Pancreas (tissue), 10 donors: Measurements from ENCODE around the gene LY6G6C. TPM values are rescaled to one million over a fixed set of nuclear protein-coding genes. Genes with fewer than 3 reads are reported as not detected.

Source experiments
- ATAC-seq, 4 donors: fragments of 200-7000 bp; cut with Tn5 transposase; one replicate each; pipeline versions ENCODE4 v1.8.0 to v1.9.1; 2020; ENCODE audit warnings: mild to moderate bottlenecking in 4 of 4, moderate library complexity in 4 of 4
- DNase-seq, 6 donors: peaks; one replicate each; pipeline ENCODE4 v3.0.0-alpha.2; 2020
- FAIRE-seq: peaks from 2 replicates; lab custom pipeline; 2012; peaks lifted over from hg19 to GRCh38; lab: Jason Lieb, UNC
- H3K27ac ChIP-seq, 4 donors: fragments of 200-600 bp; sonication (generic); 1 replicate in 3 of 4; 2 replicates in 1 of 4; pipeline versions ENCODE4 v1.5.0 to v1.8.0; 2020
- H3K27me3 ChIP-seq, 4 donors: fragments of 200-600 bp; one replicate each; pipeline ENCODE4 v1.8.0; 2021
- H3K36me3 ChIP-seq, 3 donors: fragments of 200-600 bp; sonication (generic) in 1 of 3; one replicate each; pipeline versions ENCODE4 v1.5.0 to v1.8.0; 2020 to 2021
- H3K4me1 ChIP-seq, 3 donors: fragments of 200-600 bp; one replicate each; pipeline ENCODE4 v1.8.0; 2021
- H3K4me3 ChIP-seq, 4 donors: fragments of 200-600 bp; sonication (generic) in 2 of 4; one replicate each; pipeline versions ENCODE4 v1.5.0 to v1.8.0; 2020 to 2021
- H3K9me3 ChIP-seq, 4 donors: fragments of 200-600 bp; one replicate each; pipeline ENCODE4 v1.8.0; 2021
- CTCF ChIP-seq, 4 donors: fragments of 200-600 bp; sonication (generic) in 3 of 4; IDR thresholded peaks; one replicate each; pipeline versions ENCODE4 v1.5.0 to v1.8.0; 2021; ENCODE audit warnings: antibody characterized with exemption in 4 of 4
- WGBS, 2 donors: extraction: QIAGEN DNeasy Blood & Tissue Kit; methylation state at CpG; one replicate each; pipeline ENCODE4 v1.1.7; 2013; 5-methylcytosine and 5-hydroxymethylcytosine counted together
- intact Hi-C, 3 donors: fragments of 100-400 bp; cut with DNase I; formaldehyde crosslinking; loops; one replicate each; pipeline versions ENCODE4 v1.11.1 to v1.14.2; 2022
- polyA plus RNA-seq, 2 donors: library from polyadenylated mRNA; stranded (reverse); fragments of 200-250 nt; gene quantifications; one replicate each; pipeline ENCODE4 v1.2.3, GENCODE V29; 2013
- total RNA-seq, 6 donors: library from RNA; stranded (reverse); fragmentation: NEBNext Ultra II Directional in 4 of 6; extraction: Animal tissue kit (Norgen Biotek cat#: 25700) in 4 of 6; gene quantifications; one replicate each; pipeline versions ENCODE4 v1.2.1 to v1.2.4, GENCODE V29; 2021 to 2023
- donor health status: healthy with polysubstance abuse.
- donor health status: DM: no; HTN: no; CAD: no; lungs with moderate emphysema.
- donor health status: DM: no; HTN: no; CAD: no.
- donor health status: control.
- donor health status: control.
- donor health status: Bipolar disorder and iron deficiency.
- donor health status: DM: yes; HTN: yes; CAD: no.
- donor health status: DM: no; HTN: no; CAD: no.
- donor health status: DM: no; HTN: no; CAD: no.
- donor health status: DM: yes; HTN: yes; CAD: no.

LY6G6C gene
- total and polyA plus RNA-seq, 8 donors, result not detected

- DNase-seq (peak in 1 of 6 donors; percentile 22), ATAC-seq (no peak), FAIRE-seq (no peak)
- H3K36me3 ChIP-seq, result no peaks in the 10 kb centered on the region
- no peaks in the 10 kb centered on the region for H3K4me1 ChIP-seq
- no peaks in the 10 kb centered on the region for H3K9me3 ChIP-seq
- H3K27ac ChIP-seq, result no peak overlapping the region
- intact Hi-C loops, result loop anchor here in 1 of 3 donors (5.0 kb wide), 1 partner anchor 85 kb away; the partner anchor contains the start of gene LY6G5C
- H3K27me3 ChIP-seq, result no peaks in the 10 kb centered on the region
- H3K4me3 ChIP-seq, result no peak overlapping the region
- 68% methylated on average over 6 of the region's 6 CpGs for WGBS, 2 donors
- no peak for TF ChIP-seq CTCF (IDR thresholded peaks at IDR 0.05)
These were observed 45.6 kb upstream of the LY6G6C start for GRCh38 chr6:31767096-31767645.

GRCh38 chr6:31765910-31766794 lies 44.6 kb upstream of the LY6G6C start:
- DNase-seq (peak in 1 of 6 donors; percentile 70), FAIRE-seq (no peak), ATAC-seq (peak in 1 of 4 donors; percentile 32)
- H3K27ac ChIP-seq, result no peak overlapping the region
- no peak for TF ChIP-seq CTCF (IDR thresholded peaks at IDR 0.05)
- H3K27me3 ChIP-seq, result no peaks in the 10 kb centered on the region
- no peaks in the 10 kb centered on the region for H3K9me3 ChIP-seq
- no peaks in the 10 kb centered on the region for H3K4me1 ChIP-seq
- no peaks in the 10 kb centered on the region for H3K36me3 ChIP-seq
- no peak overlapping the region for H3K4me3 ChIP-seq
- intact Hi-C loops, result loop anchor here in 1 of 3 donors (5.0 kb wide), 1 partner anchor 84 kb away; the partner anchor contains the start of gene LY6G5C
- 40 to 47% methylated on average over 41 to 42 of the region's 42 CpGs for WGBS, 2 donors

GRCh38 chr6:31765559-31765909 lies 44.0 kb upstream of the LY6G6C start:
- H3K27ac ChIP-seq, result no peak overlapping the region
- DNase-seq (peak in 1 of 6 donors; percentile 41), ATAC-seq (no peak), FAIRE-seq (no peak)
- intact Hi-C loops, result loop anchor here in 1 of 3 donors (5.0 kb wide), 1 partner anchor 83 kb away; the partner anchor contains the start of gene LY6G5C
- H3K9me3 ChIP-seq, result no peaks in the 10 kb centered on the region
- TF ChIP-seq CTCF (IDR thresholded peaks at IDR 0.05), result no peak
- H3K4me1 ChIP-seq, result no peaks in the 10 kb centered on the region
- no peaks in the 10 kb centered on the region for H3K27me3 ChIP-seq
- 80 to 85% methylated on average over 9 of the region's 9 CpGs for WGBS, 2 donors
- no peaks in the 10 kb centered on the region for H3K36me3 ChIP-seq
- H3K4me3 ChIP-seq, result no peak overlapping the region

GRCh38 chr6:31764198-31764597 lies 42.7 kb upstream of the LY6G6C start:
- DNase-seq (no peak), FAIRE-seq (no peak)
- no peak for TF ChIP-seq CTCF (IDR thresholded peaks at IDR 0.05)

More at GRCh38 chr6:31764198-31764597, 42.7 kb upstream of the LY6G6C start:
- H3K27ac ChIP-seq, result no peak overlapping the region
- H3K4me3 ChIP-seq, result no peak overlapping the region
- H3K36me3 ChIP-seq, result no peaks in the 10 kb centered on the region
- H3K4me1 ChIP-seq, result no peaks in the 10 kb centered on the region
- intact Hi-C loops, result no loop called here
- no peaks in the 10 kb centered on the region for H3K27me3 ChIP-seq
- no peak for ATAC-seq
- 80 to 89% methylated on average over 4 of the region's 4 CpGs for WGBS, 2 donors
- H3K9me3 ChIP-seq, result no peaks in the 10 kb centered on the region
